Posterior vena cava (tissue), 2 donors: Measurements from ENCODE around the gene PPFIA1. TPM values are rescaled to one million over a fixed set of nuclear protein-coding genes. Genes with fewer than 3 reads are reported as not detected.

Source experiments
- DNase-seq: peaks from one replicate; pipeline ENCODE4 v3.0.0-alpha.2; 2020; ENCODE audit warnings: low spot score
- intact Hi-C, 2 donors: fragments of 100-400 bp; cut with DNase I; formaldehyde crosslinking; loops; one replicate each; pipeline versions ENCODE4 v1.14.1 to v1.14.2; 2022 to 2023
- long read RNA-seq, 2 donors: library from polyadenylated mRNA; unstranded; transcript quantifications; one replicate each; pipeline ENCODE4 v2.0.0, GENCODE V29; 2020 to 2021
- total RNA-seq, 2 donors: library from RNA; stranded (reverse); fragmentation: NEBNext Ultra II Directional; extraction: Animal tissue kit (Norgen Biotek cat#: 25700); gene quantifications; one replicate each; pipeline ENCODE4 v1.2.1, GENCODE V29; 2021
- donor health status: DM: yes; HTN: yes; CAD: no.
- donor health status: DM: yes; HTN: yes; CAD: no.

The PPFIA1 gene
- 10 to 100 TPM; 53.7 to 55.3 TPM for total RNA-seq
- long read RNA-seq, donor 1, partial matches to known transcripts: 11 of 22 reads
- long read RNA-seq, donor 1, other reads (novel, unspliced or antisense): 11 of 22 reads
- long read RNA-seq, donor 2, partial matches to known transcripts: 5 of 7 reads
- long read RNA-seq, donor 2, other reads (novel, unspliced or antisense): 2 of 7 reads

DNA sequence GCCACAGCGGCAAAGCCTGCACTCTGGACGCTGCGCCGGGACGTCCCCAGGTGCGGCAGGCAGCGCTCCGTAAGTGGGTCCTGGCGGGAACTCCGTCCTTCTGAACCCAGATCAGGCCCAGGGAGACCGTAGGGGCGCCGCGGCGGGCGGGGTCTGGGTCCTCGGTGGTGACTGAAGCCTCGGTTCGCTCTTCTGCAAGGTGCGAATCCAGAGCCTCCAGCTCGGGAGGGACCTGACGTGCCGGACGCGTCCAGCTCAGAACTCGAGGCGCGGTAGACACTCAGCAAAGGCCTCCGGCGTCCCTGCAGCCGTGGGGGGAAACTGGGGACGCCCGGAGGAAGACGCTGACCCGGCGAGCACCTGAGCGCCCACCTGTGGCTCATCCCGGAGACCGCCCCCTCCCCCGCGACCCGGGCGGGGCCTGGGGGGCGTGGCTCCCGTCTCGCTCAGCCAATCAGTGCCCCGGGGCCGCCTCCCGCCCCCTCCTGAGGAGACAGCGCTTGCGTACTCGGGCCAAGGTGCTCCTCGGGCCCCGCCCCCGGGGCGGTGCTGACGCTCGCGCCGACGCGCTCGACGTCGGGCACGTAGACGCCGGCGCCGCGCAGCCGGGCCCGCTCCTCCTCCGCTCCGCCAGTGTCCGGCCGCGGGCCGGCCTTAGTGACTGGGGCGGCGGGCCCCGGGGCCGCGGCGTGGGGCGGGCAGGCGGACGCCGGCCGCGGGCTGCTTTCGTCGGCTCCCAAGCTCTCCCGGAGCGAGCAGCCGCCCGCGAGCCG is at the start of gene PPFIA1:
TSS of gene PPFIA1 (plus strand) at position 587 of the 773 bp plus-strand sequence. CDS start 1,483 bp downstream, outside the sequence.
- DNase-seq: peak; percentile 98
- intact Hi-C loops: no loop called here

DNA sequence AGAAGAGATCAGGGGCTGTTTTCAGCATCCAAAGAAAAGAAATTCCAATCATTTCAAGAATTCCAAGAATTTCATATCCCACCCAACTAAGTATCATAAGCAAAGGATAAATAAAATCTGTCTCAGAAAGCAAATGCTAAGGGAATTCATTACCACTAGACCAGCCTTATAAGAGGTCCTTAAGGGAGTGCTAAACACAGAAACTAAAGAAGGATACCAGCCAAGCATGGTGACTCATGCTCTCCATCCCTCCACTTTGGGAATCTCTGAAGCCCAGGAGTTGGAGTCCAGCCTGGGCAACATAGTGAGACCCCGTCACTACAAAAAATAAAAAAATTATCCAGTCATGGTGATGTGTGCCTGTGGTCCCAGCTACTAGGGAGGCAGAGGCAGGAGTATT is 49.6 kb upstream of the PPFIA1 start:
- DNase-seq: no peak

DNA sequence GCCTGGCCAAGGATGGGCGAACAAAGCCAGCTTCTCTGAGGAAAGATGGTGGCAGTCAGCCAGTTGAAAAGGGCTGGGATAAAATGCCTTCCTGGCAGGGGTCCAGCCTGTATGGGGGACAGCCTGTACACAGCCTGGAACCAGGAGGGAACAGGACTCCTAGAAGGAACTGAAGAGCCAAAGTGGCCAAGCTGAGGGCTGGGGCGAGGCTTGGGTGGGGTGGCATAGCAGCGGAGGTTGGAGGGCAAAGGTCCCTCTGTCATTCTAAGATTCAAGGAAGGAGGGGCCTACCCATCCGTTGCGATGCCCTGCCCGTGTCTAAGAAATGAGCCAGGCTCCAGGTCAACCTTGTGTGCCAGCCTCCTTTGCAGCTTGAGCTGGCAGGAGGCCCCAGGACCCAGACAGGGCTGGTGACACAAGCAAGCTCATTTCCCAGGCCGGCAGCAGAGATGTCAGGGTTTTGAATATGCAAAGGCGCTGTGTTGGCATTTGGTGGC is 44.8 kb upstream of the PPFIA1 start:
- intact Hi-C loops: no loop called here
- DNase-seq: no peak

More for the DNA sequence above, 49.6 kb upstream of the PPFIA1 start:
- intact Hi-C loops: no loop called here

DNA sequence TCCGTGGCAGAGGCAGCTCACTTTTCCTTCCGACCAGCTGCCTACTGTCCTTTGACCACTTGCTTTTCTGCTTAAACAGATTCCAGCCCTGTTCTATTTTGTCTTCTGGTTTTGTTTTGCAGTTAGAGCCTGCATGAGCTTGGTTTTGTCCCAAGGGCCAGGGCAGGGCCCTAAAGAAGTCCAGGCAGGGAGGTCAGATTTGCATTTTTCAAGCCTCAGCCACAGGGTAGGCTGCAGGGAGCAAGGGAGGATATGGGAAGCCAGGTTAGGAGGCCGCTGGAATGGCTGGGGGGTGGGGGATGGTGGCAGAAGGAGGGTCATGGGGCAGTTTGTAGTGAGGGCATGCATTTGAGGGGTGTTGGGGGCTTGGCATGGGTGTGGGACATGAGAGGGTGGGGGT is 44.3 kb upstream of the PPFIA1 start:
- intact Hi-C loops: no loop called here
- DNase-seq: no peak

DNA sequence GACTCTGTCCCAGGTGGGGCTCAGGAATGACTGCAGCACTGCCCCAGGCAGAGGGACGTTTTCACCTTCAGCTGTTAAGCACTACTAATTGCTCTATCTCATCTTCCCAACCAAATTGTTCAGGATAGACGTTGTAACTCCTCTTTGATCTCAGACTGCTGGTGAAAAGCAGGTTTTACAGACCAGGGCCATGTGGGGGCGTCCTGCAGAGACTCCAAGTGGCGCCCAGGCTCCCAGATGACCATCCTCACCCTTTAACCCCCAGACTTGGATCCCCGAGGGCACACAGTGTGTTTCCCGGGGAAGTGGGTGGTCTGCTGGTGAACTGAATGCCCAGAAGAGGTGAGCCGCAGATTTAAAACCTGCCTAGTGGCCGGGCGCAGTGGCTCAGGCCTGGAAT is 43.5 kb upstream of the PPFIA1 start:
- intact Hi-C loops: no loop called here
- no peak for DNase-seq

DNA sequence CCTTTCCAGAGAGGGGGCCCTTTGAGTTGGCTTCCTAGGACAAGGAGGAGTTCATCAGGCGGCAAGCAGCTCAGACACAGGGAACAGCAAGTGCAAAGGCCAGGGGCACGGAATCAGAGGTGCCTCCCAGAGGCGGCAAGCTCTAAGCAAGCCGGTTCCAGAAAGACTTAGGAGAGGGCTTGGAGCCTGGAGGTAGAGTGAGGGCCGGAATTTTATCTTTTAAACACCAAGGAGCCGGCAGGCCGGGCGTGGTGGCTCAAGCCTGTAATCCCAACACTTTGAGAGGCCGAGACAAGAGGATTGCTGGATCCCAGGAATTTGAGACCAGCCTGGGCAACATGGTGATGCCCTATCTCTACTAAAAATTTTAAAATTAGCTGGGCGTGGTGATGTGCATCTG is 40.8 kb upstream of the PPFIA1 start:
- DNase-seq: no peak
- intact Hi-C loops: no loop called here

DNA sequence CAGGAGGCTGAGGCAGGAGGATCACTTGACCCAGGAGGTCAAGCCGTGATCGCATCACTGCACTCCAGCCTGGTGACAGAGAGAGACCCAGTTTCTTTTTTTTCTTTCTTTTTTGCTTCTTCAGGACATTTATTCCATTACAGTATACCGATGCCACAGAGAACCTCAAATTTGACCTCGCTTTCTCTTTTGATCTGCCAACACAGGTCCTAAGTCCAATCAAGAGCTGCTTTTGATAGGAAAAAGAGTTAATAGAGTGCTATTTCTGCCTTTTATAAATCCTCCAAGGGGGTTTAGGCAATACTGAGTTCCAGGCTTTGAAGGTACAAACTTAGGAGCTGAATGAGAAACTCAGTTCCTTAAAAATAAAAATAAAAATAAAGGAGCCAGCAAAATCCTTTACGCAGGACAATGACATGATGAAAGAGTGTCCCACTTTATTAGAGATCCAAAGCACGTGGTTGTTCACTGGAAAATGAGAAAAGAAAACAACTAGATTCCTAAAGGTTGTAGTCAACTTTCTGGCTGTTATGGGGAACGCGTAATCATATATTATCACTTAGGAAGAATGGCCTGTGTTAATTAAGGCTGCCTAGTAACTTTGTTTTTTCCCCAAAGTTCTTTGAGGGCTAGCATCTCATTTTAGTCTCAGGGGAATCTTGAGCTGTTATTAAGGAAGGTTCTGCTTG is 40.2 kb upstream of the PPFIA1 start:
- DNase-seq: no peak
- intact Hi-C loops: no loop called here

DNA sequence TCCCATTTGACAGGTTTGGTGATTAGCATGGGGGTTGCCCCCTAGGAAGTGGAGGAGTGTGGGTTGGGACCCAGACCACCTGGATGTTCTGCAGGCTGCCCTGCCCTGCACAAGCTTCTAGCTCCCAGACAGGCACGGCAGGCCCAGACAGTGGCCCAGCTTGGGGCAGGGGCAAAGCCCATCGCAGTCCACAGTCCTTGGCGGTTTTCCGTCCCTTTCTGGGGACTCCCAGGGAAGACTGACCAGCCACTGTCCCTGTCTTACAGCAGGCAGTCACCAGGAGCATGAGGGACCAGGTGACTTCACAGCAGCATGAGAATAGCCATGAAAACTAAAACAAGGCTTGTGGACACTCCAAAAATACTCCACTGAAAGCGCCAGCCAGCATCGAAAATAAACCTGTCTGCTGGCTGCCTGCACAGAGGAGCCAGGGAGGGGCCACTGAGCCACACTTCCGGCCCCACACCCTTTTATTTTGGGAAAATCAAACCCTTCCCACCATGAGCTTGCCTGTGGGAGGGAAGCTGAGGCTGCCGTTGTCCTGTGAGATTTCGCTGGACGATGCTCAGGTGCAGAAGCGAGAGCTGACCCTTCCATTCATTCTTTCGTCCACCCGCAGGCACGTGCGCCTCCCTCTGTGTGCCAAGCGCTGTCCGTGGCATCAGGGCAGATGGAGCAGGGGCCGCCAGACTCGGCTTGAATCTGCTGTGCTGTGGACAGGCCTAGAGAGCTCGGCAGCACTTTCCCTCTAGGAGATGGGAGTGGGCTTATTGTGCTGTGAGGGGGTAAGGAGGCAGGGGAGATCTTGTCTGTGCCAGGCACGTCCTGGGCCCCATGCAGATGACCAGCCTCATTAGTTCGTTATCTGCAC is 39.4 kb upstream of the PPFIA1 start:
- intact Hi-C loops: no loop called here

DNA sequence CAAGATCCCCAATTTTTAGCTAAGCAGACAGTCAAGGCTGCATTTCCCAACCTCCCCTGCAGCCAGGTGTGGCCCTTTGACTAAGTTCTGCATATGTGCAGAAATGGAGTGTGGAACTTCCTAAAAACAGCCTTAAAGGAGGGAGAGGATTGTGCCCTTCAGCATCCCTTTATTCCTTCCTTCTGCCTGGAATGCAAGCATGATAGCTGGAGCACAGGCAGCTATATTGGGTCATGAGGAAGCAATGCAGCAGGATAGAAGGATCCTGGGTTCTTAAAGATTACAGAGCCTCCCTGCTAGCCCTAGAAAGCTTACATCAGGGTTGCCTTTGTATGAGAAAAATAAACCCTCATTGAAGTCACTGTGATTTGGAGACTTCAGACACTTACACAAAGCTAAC is 37.5 kb upstream of the PPFIA1 start:
- intact Hi-C loops: no loop called here
- DNase-seq: no peak

More for the DNA sequence above, 39.4 kb upstream of the PPFIA1 start:
- no peak for DNase-seq

DNA sequence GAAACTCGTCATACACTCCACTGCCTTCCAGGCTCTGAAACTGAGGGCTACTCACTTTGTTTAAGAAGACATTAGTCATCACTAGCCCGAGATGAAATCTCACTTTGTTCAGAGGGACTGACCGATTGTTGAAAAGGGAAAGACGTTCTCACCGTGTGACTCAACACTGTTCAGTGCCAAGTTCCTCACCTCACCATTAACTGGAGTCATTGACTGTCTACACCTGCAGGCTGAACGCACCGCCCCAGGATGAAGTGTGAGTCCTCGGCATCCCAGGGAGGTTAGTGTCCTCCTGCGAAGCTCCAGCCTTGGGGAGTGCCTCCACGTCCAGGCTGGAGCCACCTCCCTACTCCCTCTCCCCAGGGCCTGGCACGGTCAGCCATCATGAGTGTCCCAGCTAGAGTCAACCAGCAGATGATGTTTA is 37.0 kb upstream of the PPFIA1 start:
- DNase-seq: no peak
- intact Hi-C loops: no loop called here

DNA sequence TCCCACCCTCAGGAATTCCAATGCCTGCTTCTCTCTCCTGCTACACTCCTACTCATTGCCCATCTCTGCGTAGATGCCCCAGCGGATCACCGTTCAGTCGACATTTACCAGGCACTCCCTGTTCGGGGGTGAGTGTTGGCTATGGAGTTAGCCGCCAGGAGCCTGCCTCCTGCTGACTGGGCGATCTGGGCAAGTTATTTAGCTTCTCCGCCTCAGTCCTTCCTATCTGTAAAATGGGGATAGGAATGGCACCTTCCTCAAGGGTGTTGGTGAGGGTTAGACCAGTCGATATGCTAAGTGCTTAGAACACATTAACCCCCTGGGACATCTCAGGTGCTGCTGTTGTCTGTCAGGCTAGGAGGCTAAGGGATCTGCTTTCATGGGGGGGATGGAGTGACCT is 36.5 kb upstream of the PPFIA1 start:
- no peak for DNase-seq
- intact Hi-C loops: no loop called here

DNA sequence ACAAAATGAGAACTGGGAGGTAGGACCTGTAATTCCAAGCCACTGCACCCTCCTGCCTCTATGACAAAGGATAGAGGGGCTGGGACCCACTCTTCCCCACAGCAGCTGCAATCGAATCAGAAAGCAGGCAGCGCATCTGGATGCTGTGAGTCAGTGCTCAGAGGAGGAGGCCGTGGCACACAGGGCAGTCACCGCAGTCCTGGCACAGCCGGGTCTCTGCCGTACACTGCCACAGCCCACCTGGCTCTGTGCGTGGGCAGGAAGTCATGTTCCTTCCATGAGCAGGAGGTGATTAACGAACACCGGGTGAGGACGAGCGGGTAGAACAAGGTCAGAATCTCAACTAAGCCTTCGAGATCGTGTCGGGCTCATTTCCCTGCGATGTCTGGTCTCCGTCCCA is 30.2 kb upstream of the PPFIA1 start:
- no peak for DNase-seq
- intact Hi-C loops: no loop called here

DNA sequence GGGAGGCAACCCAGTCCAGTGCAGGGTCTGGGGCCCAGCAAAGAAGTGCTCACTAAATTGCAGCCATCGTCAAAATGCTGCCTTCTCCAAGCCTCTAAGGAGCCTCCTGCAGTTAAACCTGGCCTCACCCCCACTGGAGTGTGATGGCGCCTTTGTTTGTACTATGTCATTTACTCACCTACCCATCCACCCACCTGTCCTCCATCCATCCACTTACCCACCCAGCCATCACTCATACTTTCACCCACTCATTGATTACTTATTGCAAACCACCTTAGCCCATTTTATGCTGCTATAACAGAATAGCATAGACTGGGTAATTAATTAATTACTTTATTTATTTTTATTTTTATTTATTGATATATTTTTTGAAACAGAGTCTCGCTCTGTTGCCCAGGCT is 28.8 kb upstream of the PPFIA1 start:
- intact Hi-C loops: no loop called here

DNA sequence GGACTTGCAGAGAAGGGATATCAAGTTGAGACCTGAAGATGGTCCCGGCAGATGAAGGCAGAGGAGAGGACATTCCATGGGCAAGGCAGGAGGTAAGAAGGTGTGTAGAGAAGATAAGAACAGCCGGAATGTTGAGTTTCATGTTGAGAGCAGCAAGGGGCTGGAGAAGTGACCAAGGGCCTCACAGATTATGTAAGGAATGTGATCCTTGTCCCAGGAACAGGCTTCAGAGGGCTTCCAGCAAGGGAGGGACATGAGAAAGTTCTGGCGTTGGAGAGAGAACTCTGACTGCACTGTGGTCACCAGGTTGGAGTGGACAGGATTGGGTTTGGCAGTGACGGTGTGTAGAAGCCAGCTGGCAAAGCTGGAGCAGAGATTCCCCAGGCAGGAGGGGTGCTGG is 27.6 kb upstream of the PPFIA1 start:
- intact Hi-C loops: no loop called here
- DNase-seq: no peak

More for the DNA sequence above, 28.8 kb upstream of the PPFIA1 start:
- DNase-seq: no peak

DNA sequence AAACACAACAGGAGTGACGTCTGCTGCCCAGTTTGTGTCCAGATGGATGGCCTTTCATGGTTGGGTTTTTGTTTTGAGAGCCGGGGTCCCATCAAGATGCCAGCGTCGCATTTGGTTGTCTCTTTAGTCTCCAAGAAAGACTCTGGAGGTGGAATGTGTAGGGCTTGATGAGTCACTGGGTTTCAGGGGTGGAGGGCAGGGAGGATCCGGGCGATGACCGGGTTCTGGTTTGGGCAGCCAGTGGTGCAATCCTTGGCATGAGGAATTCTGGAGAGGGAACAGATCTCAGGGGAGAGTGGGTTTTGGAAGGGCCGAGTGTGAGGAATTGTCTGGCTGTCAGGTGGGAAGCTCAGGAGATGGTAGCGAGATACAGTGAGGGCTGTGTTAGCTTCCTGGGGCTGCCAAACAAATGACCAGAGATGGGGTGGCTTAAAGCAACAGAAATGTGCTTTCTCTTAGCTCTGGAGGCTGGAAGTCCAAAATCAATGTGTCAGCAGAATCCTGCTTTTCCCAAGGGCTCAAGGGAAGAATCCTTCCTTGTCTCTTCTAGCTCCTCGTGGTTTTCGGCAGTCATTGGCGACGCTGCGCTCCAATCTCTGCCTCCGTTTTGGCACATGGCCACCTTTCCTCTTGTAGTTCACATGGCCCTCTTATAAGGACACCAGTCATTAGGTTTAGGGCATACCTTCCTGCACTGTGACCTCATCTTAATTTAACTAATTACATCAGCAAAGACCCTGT is 26.4 kb upstream of the PPFIA1 start:
- intact Hi-C loops: no loop called here

DNA sequence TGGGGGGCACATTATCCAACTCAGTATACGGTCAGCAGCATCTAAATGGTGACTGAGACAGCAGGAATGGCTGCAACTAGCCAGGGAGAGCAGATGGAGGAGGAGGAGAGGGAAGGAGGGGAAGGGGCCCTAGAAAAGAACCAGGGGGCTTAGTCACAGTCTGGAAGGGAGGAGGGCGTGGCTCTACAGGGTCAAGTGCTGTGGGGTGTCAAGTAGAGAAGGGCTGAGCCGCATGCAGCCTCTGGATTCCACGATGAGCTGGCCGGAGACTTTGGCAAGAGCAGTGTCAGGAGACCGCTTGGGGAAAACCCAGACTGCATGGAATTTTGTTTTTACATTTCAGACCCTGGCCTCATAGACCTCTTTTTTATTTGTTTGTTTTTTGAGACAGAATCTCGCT is 25.8 kb upstream of the PPFIA1 start:
- DNase-seq: no peak
- intact Hi-C loops: no loop called here

More for the DNA sequence above, 26.4 kb upstream of the PPFIA1 start:
- no peak for DNase-seq

DNA sequence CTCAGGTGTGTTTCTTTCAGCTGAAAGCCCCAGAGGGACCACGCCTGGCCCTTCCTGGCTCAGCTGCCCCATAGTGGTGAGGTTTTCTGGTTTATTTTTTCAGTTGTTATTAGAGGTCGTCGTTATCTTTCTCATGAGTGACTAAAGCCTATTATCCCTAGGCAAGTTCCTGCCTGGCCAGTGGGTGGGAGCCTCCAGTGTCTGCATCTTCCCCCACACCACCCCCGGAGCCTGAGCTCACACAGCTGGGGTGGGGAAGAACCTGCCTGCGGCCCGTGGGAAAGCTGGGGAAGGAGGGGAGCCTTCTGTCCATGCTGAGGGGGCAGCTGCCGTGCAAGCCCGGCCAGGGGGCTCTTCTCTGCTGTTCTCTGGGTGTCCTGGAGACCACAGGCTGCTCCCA is 24.3 kb upstream of the PPFIA1 start:
- intact Hi-C loops: no loop called here
- DNase-seq: no peak

DNA sequence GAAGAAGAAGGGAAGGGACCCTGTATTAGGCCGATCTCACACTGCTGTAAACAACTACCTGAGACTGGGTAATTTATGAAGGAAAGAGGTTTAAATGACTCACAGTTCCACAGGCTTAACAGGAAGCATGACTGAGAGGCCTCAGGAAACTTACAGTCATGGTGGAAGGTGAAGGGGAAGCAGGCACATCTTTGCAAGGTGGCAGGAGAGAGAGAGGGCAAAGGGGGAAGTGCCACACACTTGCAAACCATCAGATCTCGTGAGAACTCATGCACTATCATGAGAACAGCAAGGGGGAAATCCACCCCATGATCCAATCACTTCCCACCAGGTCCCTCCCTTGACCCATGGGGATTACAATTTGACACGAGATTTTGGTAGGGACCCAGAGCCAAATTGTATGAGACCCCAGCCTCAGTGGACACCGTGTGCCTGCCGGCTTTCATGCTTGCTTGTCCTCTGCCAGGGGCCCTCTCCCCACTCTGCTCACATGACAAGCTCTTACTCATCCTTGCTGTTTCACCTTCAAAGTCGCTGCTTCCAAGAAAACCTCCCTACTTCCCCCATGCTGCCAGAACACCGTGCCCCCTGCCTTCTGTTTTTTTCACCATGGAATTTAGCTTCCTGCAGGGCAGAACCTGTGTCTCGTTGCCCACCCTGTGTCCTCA is 23.3 kb upstream of the PPFIA1 start:
- intact Hi-C loops: no loop called here
- no peak for DNase-seq
